ENCODE measurements around the gene TPRA1.

Gene TPRA1

DNA sequence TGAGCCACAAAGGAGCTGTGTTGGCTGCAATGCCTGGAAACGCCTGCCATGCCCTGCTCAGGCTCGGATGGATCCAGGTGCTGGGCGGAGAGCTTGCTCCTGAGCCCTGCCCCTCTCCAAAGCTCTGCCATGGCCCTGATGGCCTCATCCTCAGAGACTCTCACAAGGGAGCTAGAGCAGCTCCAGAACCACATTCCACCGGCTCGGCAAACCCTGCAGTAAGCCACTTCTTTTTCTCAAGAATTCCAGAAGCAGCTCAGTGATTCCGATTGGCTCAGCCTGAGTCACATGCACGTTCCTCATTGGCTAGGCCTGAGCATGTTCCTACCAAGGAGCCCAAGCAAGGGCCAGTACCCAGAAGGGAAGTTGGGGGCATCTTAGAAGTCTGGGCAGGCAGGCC, 24.8 kb downstream of the TPRA1 start:
- Histone ChIP-seq H3K79me2 (no peaks in the 10 kb centered on the region), H3K27me3 (ENCODE audit: control insufficient read depth, insufficient read depth, low read length) (no peaks in the 10 kb centered on the region), H3K27ac (no peak overlapping the region), H3K4me1 (no peaks in the 10 kb centered on the region), H3K9me3 (ENCODE audit: control insufficient read depth, low read length) (no peaks in the 10 kb centered on the region), H3K4me3 (ENCODE audit: low read depth, low read length) (no peak overlapping the region), H3K4me2 (ENCODE audit: low read length) (no peak overlapping the region), H3K9ac (no peak overlapping the region), H3K36me3 (ENCODE audit: control insufficient read depth, insufficient read depth, low read length) (no peaks in the 10 kb centered on the region), H2AFZ (no peak overlapping the region)
- TF ChIP-seq, protein P1, sequence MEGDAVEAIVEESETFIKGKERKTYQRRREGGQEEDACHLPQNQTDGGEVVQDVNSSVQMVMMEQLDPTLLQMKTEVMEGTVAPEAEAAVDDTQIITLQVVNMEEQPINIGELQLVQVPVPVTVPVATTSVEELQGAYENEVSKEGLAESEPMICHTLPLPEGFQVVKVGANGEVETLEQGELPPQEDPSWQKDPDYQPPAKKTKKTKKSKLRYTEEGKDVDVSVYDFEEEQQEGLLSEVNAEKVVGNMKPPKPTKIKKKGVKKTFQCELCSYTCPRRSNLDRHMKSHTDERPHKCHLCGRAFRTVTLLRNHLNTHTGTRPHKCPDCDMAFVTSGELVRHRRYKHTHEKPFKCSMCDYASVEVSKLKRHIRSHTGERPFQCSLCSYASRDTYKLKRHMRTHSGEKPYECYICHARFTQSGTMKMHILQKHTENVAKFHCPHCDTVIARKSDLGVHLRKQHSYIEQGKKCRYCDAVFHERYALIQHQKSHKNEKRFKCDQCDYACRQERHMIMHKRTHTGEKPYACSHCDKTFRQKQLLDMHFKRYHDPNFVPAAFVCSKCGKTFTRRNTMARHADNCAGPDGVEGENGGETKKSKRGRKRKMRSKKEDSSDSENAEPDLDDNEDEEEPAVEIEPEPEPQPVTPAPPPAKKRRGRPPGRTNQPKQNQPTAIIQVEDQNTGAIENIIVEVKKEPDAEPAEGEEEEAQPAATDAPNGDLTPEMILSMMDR (IDR thresholded peaks at IDR 0.05): no peak

DNA sequence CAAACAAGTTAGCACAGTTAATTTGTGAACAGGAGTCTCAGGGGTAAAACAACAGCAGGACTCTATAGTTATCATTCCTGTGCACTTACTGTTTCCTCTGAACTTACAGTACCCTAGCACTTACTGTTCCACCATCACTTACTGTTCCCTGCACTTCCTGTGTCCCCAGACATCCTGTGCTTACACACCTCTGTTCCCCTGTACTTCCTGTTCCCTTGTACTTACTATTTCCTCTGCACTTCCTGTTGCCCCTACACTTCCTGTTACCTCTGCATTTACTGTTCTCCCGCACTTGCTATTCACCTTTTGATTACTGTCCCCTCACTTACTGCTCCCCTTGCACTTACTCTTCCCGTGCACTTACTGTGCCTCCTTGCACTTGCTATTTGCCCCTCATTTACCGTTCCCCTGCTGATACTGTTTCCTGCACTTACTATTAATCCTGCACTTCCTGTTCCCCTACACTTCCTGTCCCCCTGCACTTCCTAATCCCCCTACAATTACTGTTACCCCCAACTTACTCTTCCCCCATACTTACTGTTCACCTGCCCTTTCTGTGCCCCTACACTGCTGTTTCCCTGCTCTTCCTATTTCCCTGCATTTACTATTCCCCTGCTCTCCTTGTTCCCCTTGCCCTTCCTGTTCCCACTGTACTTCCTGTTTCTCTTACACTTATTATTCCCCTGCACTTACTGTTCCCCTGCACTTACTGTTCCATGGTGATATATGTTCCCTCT, 30.3 kb downstream of the TPRA1 start:
- H3K27ac ChIP-seq: no peak overlapping the region
- no peaks in the 10 kb centered on the region for H3K27me3 ChIP-seq (ENCODE audit: control insufficient read depth, insufficient read depth, low read length)
- no peaks in the 10 kb centered on the region for H3K4me1 ChIP-seq
- no peak overlapping the region for H3K4me3 ChIP-seq (ENCODE audit: low read depth, low read length)
- TF ChIP-seq, protein P1 (IDR thresholded peaks at IDR 0.05): no peak
- H3K9me3 ChIP-seq (ENCODE audit: control insufficient read depth, low read length): no peaks in the 10 kb centered on the region
- H3K4me2 ChIP-seq (ENCODE audit: low read length): no peak overlapping the region
- H3K36me3 ChIP-seq (ENCODE audit: control insufficient read depth, insufficient read depth, low read length): no peaks in the 10 kb centered on the region
- H3K79me2 ChIP-seq: no peaks in the 10 kb centered on the region
- no peak overlapping the region for H3K9ac ChIP-seq
- H2AFZ ChIP-seq: no peak overlapping the region

DNA sequence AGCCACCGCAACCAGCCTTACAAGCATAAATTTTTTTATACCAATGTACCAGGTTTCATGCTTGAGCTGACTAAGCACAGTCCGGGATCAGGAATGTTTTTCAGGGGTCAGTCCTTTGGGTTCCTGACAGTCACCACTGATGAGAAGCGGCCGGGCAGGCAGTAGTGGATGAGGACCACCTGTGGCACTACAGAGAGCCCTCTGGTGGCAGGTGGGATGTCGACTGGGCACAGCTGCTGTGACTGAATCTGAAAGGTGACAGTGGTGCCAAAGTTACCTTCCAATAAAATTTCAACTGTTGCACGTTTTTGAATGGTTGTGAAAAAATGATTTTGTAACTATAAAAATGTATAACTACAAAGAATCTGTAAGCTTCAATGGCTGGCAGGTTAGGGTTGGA, 34.0 kb downstream of the TPRA1 start:
- H3K4me2 ChIP-seq (ENCODE audit: low read length): no peak overlapping the region
- TF ChIP-seq, protein P1 (IDR thresholded peaks at IDR 0.05): peak; percentile 12
- H3K9me3 ChIP-seq (ENCODE audit: control insufficient read depth, low read length): no peaks in the 10 kb centered on the region

GRCh38 chr3:127555108-127555507, 35.4 kb downstream of the TPRA1 start:
- H3K27me3 ChIP-seq (ENCODE audit: control insufficient read depth, insufficient read depth, low read length): no peaks in the 10 kb centered on the region
- TF ChIP-seq, protein P1 (IDR thresholded peaks at IDR 0.05): no peak
- H3K9me3 ChIP-seq (ENCODE audit: control insufficient read depth, low read length): no peaks in the 10 kb centered on the region
- H3K36me3 ChIP-seq (ENCODE audit: control insufficient read depth, insufficient read depth, low read length): no peaks in the 10 kb centered on the region
- peaks cover 6% of the 10 kb centered on the region for H3K4me1 ChIP-seq
- no peak overlapping the region for H3K4me2 ChIP-seq (ENCODE audit: low read length)
- H3K79me2 ChIP-seq: no peaks in the 10 kb centered on the region
- no peak overlapping the region for H3K9ac ChIP-seq
- no peak overlapping the region for H3K27ac ChIP-seq
- no peak overlapping the region for H2AFZ ChIP-seq
- H3K4me3 ChIP-seq (ENCODE audit: low read depth, low read length): no peak overlapping the region

More for the DNA sequence above, 34.0 kb downstream of the TPRA1 start:
- Histone ChIP-seq H3K79me2 (no peaks in the 10 kb centered on the region), H3K4me3 (ENCODE audit: low read depth, low read length) (no peak overlapping the region), H3K9ac (no peak overlapping the region), H3K27me3 (ENCODE audit: control insufficient read depth, insufficient read depth, low read length) (no peaks in the 10 kb centered on the region), H2AFZ (no peak overlapping the region), H3K36me3 (ENCODE audit: control insufficient read depth, insufficient read depth, low read length) (no peaks in the 10 kb centered on the region), H3K4me1 (peaks cover 6% of the 10 kb centered on the region), H3K27ac (no peak overlapping the region)

GRCh38 chr3:127552038-127552437, 38.5 kb downstream of the TPRA1 start:
- no peaks in the 10 kb centered on the region for H3K79me2 ChIP-seq
- no peaks in the 10 kb centered on the region for H3K27me3 ChIP-seq (ENCODE audit: control insufficient read depth, insufficient read depth, low read length)
- no peaks in the 10 kb centered on the region for H3K9me3 ChIP-seq (ENCODE audit: control insufficient read depth, low read length)
- peaks cover 6% of the 10 kb centered on the region for H3K4me1 ChIP-seq
- H2AFZ ChIP-seq: peak overlapping the region; percentile 57
- TF ChIP-seq, protein P1 (IDR thresholded peaks at IDR 0.05): no peak
- H3K27ac ChIP-seq: no peak overlapping the region
- H3K4me3 ChIP-seq (ENCODE audit: low read depth, low read length): no peak overlapping the region
- no peak overlapping the region for H3K9ac ChIP-seq
- no peaks in the 10 kb centered on the region for H3K36me3 ChIP-seq (ENCODE audit: control insufficient read depth, insufficient read depth, low read length)
- no peak overlapping the region for H3K4me2 ChIP-seq (ENCODE audit: low read length)
